Myometrial cell (primary cell): ENCODE measurements around the gene SLC10A2. TPM values are rescaled to one million over a fixed set of nuclear protein-coding genes. Genes with fewer than 3 reads are reported as not detected.

Experiments used
- total RNA-seq: library from RNA; depleted of rRNA; stranded (reverse); fragments of >200 nt; gene quantifications from 2 replicates; pipeline ENCODE4 v1.2.3, GENCODE V29; 2015

Gene SLC10A2, protein sequence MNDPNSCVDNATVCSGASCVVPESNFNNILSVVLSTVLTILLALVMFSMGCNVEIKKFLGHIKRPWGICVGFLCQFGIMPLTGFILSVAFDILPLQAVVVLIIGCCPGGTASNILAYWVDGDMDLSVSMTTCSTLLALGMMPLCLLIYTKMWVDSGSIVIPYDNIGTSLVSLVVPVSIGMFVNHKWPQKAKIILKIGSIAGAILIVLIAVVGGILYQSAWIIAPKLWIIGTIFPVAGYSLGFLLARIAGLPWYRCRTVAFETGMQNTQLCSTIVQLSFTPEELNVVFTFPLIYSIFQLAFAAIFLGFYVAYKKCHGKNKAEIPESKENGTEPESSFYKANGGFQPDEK
- not detected in 2 replicates for total RNA-seq

DNA sequence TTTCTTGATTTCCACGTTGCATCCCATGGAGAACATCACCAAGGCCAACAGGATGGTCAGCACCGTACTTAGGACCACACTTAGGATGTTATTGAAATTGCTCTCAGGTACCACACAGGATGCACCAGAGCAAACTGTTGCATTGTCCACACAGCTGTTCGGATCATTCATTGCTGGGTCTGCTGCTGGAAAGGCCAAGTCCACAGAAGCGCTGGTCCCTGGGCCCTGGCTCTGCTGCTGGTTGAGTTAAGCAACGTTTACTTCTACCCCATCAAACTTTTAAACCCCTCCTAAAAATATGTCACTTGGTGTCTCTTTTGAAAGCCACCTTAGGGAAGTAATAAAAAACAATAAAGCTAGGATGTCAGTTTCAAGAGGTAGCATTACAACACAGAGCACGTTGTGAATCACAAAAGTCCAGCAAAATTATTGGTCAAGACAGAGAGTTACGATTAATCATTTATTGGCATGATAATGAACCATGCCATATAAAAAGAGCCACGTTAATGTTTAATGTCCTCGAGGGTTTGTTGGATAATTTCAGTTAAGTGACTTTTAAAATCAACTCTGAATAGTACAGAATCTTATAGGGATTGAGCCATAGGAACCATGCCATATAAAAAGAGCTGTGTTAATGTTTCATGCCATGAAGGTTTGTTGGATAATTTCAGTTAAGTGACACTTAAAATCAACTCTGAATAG, at the start of gene SLC10A2:
TSS of gene SLC10A2 (minus strand) at position 339 of the 702 bp plus-strand sequence. CDS start at position 171, 168 bp downstream.

Other genes starting within 250 kb of the SLC10A2 start
- gene ERCC5, start 220.4 kb downstream of the SLC10A2 start, total RNA-seq = 57.1 and 73.9 TPM in 2 replicates